Measurements from ENCODE around the gene TMPRSS13.

- no peak for TF ChIP-seq CTCF (IDR thresholded peaks at IDR 0.05; ENCODE audit: borderline replicate concordance, extremely low read depth, low read length, poor library complexity, severe bottlenecking)
- TF ChIP-seq EZH2 (IDR thresholded peaks at IDR 0.05; ENCODE audit: borderline replicate concordance, low read depth, low read length, severe bottlenecking) = no peak
Observed at GRCh38 chr11:117903505-117904382, 25.5 kb downstream of the TMPRSS13 start.
